Glomerular endothelial cell (primary cell): ENCODE results near the gene HRH2. TPM values are rescaled to one million over a fixed set of nuclear protein-coding genes. Genes with fewer than 3 reads are reported as not detected.
"Not testable (repeated sequence)": the region's sequence is repeated elsewhere in the genome, so short reads cannot be mapped to it uniquely, and the experiment has no call there.

Experiments used
- DNase-seq: peaks from one replicate; pipeline ENCODE4 v3.0.0-alpha.2; 2011; ENCODE audit warnings: low read depth, low spot score; ENCODE audit errors: extremely low read depth
- total RNA-seq: library from RNA; depleted of rRNA; stranded (reverse); fragments of >200 nt; gene quantifications from 2 replicates; pipeline ENCODE4 v1.2.3, GENCODE V29; 2015

The HRH2 gene
- total RNA-seq, 1 donor from 2014 or later: 0.06 TPM

- no peak for DNase-seq
Measured at GRCh38 chr5:175735701-175736100, 77.8 kb downstream of the HRH2 start.

DNA sequence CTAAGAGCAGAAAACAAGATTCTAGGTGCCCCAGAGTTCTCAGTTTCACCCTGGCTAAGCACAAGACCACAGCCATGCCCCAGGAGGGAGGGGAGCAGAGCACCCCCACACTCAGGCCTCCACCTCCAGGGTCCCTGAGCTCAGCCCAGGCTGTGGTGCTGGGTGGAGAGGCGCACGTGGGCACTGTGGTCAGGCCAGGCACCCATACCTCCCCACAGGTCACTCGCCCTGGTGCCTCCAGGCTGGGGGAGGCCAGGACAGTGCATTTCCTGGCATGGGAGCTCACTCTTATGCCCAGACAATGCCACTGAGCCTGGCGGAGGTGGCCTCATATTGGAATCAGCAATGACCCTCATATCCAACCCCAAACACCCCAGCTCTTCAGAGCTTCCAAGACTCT is 78.8 kb downstream of the HRH2 start:
- no peak for DNase-seq

DNA sequence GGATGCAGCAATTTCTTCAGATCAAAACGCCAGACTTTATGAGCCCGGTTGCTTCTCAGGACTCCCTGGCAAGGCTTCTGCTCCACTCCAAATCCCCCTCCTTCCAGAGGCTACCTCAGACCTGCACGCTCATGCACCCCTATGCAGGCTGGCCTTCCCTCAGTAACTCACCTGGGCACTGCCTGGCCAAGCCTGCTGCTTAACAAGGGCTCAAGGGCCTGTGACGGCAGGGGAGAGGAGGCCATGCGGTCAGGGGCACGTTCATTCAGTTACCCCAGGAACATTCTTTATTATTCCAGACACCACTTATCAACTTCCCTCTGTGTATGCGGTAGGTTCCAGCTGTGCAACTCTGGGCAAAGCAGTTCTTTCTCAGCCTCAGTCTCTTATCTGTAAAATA is 79.6 kb downstream of the HRH2 start:
- no peak for DNase-seq

GRCh38 chr5:175738126-175738525 is 80.3 kb downstream of the HRH2 start:
- no peak for DNase-seq

- no peak for DNase-seq
Measured at GRCh38 chr5:175738602-175739133, 80.8 kb downstream of the HRH2 start.

GRCh38 chr5:175740014-175740413 is 82.1 kb downstream of the HRH2 start:
- DNase-seq: no peak

- no peak for DNase-seq
Measured at GRCh38 chr5:175741556-175741955, 83.7 kb downstream of the HRH2 start.

GRCh38 chr5:175742290-175742994 is 84.6 kb downstream of the HRH2 start:
- no peak for DNase-seq

GRCh38 chr5:175743676-175744210 is 85.9 kb downstream of the HRH2 start:
- DNase-seq: no peak

- DNase-seq: no peak
Measured at GRCh38 chr5:175745210-175745609, 87.3 kb downstream of the HRH2 start.

DNA sequence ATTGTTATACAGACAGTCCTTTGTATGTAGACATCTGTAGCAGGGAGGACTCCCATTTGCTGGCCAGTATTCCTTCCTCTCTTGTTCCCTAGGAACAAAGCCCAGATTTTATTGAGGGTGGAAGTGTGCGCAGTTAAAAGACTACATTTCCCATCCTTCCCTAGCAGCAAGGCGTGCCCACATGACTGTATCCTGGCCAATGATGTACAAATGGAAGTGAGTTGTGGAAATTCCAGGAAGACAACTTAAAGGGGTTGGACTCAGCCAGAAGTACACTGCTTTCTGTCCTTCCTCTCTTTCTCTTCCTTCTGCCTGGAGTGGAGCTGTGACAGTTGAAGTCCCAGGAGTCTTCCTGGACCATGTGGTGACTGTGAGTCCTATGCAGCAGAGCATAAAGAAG is 89.0 kb downstream of the HRH2 start:
- no peak for DNase-seq

GRCh38 chr5:175747539-175748060 is 89.7 kb downstream of the HRH2 start:
- no peak for DNase-seq

DNA sequence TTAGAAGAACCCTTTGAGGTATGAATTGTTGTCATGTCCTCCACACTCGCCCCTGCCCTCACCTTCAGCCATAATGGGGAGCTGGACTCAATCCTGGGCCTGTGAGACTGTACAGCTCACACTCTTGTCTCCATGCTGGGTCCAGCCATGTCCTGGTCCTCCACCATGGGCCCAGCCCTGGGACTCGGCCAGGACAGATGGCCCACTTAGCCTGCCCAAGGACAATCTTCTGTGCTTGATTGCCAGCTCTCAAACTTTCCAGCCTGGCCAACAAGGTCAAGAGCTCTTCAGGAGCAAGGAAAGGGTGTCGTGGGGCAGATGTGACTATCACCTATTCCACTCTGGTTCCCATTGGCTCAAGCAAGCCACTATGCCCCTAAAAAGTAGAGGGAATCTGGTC is 90.8 kb downstream of the HRH2 start:
- no peak for DNase-seq

GRCh38 chr5:175749591-175749990 is 91.7 kb downstream of the HRH2 start:
- no peak for DNase-seq

DNA sequence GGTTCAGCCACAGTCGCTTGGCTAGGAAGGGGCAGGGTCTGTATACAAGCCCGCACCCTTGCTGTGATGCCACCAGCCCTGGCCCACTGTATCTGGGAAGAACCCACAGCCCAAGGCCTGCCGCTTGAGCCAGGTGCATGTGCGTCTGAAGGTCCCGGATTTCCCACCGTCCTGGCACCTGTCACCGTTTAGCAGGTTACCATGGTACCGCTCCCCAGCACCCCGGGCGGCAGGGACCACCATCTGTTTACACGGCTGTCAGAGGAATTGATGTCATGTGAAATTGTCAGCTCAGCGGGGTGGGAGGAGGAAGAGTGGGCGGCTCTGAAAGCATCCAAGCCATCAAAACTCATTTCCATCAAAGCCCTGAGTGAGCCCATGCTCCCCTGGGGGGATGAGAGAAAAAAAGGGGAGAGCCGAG is 92.7 kb downstream of the HRH2 start:
- no peak for DNase-seq

GRCh38 chr5:175751369-175751768 is 93.5 kb downstream of the HRH2 start:
- no peak for DNase-seq

DNA sequence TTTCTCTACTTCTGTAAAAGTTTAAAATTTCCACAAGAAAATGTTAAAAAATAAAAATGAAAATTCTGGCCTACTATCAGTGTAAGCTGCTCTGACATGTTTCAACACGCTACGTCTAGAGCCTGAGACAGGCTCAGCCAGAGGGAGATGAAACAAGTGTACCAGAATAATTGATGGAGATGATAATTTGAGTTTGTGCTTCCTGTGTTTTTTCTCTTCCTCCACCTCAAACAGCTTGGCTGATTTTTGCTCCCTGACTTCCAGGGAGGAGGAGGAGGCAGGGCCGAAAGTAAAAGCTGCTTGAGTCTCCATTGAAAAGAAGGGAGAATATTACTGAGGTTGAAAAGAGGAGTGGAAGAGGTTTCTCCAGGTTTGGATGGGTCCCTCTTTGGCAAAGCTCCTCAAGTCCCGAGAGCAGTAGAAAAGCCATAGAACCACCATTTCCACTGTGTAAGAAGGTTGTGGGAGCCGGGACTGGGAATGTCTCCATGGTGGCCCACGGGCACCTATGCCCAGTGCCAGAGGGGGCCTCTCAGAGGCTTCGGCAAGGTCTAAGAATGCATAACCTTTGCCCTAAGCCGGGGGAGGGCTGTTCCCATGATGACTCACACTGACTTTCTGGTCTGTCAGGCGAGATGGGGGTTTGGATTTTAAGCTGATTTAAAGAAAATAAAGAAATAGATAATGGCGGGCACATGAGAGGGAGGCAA is 95.1 kb downstream of the HRH2 start:
- no peak for DNase-seq

DNA sequence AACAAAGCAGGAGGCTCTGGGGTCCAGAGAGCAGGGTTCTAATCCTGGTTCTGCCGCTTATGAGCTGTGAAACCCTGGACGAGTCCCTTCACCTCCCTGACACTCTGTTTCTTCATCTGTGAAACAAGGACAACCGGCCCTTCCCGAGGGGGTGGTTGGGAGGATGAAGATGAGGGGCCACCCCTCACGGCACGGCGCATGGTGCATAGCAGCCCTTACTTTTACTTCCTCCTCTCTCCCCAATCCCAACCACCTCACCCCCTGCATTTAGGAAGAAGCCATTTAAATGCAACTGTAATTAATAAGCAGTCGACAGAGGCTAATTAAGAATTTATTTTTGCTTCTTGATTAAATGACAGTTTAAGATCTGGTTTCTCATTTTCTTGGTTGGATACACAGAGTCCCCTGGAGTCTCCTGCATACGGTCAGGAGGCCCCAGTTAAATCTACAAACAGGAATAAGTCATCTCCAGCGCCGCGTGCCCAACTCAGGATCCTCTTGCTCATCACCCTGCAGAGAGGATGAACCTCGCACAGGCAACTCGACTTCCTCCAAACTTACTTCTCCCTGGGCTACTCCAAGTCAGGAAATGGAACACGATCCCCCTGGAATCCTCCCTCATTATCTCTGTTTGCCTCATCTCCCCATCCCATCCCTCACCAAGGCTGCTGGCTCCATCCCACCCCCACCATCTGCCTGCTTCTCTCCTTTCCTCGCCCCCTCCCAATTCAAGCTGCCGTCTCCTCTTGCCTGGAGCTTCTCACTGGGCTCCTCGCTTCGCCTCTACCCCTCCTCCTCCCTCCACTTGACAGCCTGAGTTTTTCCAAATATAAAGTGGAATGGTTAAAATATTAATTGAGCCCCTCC is 95.9 kb downstream of the HRH2 start:
- DNase-seq: no peak

GRCh38 chr5:175759991-175760390 is 102.1 kb downstream of the HRH2 start:
- DNase-seq: not testable (repeated sequence)
